Activated CD4-positive, alpha-beta T cell treated with anti-CD3 and anti-CD28 coated beads for 1 hour (primary cell): ENCODE data around the gene WNK2.
"Not testable (repeated sequence)": the region's sequence is repeated elsewhere in the genome, so short reads cannot be mapped to it uniquely, and the experiment has no call there.

Experiments
- DNase-seq: peaks from one replicate; pipeline ENCODE4 v3.0.0-alpha.2; 2020

The WNK2 gene

DNA sequence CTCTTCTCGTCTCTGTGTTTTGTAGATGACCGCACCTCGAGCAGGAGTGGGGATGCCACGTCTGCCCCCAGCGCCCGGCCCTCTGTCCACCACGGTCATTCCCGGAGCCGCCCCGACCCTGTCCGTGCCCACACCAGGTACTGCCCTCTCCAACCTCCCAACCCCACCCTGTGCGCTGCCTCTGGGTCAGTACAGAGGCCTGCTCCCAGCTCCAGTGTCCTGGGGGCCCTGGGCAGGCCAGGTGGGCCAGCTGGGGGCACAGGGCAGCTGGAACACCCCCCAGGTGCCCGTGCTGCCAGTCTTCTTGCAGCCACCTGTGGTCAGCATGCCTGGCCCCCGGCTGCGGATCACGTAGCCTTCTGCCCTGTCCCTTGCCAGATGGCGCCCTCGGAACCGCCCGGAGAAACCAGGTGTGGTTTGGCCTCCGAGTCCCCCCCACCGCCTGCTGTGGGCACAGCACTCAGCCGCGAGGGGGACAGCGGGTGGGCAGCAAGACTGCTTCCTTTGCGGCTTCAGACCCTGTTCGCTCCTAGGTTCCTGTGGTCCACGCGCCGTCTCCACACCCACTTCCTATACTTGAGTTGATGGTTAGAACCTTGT is 133.7 kb downstream of the WNK2 start:
- no peak for DNase-seq

DNA sequence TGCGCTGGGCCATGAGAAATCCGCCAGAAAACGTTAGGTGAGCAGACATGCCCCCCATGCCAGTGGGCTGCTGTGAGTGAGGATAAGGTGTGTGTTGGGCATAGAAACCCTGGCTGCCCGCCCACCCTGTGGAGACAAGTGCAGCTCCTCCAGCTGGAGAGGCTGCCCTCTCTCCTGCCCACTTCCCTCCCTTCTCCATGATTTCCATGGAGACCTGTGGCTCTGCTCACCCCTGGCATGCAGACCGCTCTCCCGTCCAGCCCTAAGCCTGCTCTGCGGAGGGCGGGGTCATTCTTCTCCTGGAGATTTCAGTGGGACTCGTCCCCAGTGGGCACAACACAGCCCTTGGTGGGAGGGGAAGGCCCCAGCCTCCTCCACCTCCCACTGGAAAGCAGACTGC is 134.5 kb downstream of the WNK2 start:
- no peak for DNase-seq

DNA sequence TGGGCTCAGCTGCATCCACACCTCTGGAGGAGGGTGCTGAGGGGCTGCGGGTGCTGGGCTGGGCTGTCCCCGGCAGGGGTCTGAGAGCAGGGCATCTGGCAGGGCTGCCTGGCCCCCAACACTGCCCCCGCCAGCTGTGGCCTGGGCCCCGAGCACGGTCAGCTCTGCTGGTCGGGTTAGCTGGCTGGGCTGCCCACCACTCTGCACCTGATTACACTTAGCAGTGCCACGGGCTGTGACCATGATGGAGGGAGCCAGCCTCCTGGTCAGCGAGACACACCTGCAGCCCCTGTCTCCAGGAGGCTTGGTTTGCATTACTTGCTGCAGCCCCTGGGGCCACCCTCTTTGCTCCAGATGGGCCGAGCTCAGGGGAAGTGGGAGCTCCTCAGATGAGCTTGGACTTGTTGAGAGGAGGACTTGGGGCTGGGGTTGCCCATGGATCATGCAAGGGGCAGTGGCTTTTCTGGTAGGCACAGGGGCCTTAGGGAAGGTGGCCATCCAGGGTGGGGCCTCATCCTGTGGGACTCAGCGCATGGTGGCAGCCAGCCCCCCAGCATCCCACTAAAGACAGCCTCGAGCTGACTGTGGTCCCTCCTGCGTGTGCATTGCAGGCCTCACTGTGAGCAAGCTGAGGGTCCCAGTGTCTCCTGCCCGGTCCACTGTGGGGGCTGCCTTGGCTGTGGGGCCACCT is 135.5 kb downstream of the WNK2 start:
- DNase-seq: no peak

DNA sequence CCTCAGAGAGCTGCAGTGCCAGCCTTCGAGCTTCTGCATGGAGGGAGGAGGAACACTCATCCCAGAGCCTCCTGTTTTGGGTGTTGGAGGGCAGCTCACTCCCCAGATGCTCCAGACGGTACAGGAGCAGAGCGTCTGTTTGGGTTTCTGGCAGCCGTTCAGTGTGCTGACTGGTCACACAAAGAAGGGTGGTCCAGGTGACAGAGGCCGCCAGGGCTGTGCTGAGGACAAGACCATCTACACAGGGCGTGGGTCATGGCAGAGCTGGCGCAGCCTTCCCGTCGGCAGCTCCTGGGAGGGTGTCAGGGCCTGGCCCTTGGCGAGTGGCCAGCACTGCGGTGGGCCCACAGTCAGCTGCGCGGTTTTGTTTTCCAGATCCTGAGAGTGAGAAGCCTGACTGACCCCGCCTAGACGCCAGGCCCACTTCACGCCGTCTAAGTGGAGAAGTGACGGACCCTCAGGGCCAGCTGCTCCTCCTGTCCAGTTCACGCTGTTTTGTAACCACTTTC is 136.1 kb downstream of the WNK2 start:
- DNase-seq: no peak

DNA sequence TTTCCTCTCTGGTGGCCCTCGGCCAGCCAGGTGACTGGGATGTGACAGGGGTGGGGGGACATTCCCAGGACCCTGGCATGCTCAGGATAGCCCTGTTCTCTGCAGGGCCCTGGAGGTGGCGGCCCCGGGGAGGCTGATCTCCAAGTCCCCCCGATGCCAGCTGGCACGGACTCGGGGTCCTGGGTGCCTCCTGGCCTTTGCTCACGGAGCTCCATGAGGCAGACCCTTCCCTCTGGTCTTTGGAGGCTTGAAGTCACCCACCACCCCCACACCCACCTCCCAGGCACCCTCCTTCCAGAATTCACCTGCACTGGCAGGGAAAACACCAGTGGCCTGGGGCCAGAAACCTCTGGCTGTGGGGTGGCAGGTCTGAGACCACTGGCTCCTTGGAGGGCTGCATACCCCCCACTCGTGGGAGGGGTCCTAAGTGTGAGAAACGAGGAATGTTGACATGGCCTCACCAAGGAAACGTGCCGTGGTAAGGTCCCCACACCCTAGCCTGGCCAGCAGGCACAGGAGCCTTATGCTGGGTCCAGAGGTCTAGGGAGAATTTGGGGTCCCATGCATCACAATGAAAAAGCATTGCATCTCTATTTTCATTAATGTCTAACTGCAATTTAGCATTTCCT is 136.8 kb downstream of the WNK2 start:
- DNase-seq: no peak

DNA sequence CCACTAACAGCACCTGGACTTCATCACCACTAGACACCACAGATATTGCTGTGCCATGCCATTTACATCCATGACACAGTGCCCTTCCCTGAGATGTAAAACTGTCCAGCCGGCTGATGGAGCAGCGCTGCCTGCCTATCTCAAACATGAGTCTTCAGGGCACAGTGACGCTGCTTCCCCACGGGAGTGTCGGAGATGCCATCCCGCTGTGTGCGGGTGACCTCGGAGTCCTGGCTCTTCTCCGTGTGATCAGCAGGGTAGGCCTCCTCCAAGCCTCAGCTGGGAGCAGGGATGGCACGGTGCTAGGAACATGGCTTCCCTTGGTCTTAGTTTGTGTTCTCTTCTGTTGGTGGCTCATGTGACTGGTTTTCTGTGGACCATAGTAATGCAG is 137.3 kb downstream of the WNK2 start:
- DNase-seq: no peak

DNA sequence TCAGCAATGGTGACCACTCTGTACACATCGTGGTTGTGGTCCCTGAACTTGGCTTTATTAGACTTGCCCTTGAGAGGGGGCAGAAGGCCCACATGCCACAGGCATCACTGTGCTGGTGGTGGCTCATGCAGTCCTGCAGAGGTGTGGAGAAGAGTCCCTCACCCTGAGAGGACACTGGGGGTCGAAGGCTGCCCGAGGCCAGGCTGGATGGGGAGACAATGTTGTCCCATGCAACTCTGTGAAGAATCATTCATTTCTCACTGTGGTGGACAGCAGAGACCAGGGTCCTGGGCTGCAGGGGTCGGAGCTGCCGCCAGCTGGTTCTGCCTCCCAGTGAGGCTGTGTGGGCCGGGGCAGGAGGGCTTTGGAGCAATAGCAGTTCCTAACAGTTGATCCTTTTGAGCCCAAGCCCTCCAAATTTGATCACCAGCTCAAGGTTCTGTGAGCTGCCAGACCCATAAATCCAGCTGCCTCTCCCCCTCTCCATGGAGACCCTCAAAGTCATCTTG is 139.6 kb downstream of the WNK2 start:
- not testable (repeated sequence) for DNase-seq

DNA sequence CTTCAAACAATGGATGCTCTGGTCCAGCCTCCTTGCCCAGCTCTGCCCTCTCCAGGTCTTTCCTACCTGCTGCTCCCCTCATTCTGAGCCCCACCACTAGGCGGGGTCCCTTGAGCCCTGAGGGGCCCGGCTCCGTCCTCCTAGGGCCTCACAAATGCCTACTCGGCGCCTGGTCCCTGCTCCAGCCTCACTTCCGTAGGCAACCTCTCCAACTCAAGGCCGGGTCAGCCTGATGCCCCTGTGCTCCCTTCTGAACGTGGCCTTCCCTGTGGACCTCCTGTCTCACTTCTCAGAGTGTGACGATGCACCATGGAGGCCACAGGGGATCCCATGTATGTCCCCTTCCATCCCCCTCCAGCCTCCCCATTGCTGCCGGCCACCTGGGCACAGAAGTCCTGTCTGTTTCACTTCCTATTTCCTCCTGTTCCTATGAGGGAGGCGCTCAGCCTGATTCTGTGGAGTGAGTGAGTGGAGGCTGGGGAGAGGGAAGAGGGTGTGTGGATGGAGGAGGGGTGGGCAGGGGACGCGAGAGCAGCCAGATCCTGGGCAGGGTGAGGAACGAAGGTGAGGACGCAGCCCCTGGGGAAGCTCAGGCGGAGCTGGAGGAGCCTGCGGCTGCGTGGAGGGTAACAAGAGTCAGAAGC is 140.4 kb downstream of the WNK2 start:
- DNase-seq: no peak

DNA sequence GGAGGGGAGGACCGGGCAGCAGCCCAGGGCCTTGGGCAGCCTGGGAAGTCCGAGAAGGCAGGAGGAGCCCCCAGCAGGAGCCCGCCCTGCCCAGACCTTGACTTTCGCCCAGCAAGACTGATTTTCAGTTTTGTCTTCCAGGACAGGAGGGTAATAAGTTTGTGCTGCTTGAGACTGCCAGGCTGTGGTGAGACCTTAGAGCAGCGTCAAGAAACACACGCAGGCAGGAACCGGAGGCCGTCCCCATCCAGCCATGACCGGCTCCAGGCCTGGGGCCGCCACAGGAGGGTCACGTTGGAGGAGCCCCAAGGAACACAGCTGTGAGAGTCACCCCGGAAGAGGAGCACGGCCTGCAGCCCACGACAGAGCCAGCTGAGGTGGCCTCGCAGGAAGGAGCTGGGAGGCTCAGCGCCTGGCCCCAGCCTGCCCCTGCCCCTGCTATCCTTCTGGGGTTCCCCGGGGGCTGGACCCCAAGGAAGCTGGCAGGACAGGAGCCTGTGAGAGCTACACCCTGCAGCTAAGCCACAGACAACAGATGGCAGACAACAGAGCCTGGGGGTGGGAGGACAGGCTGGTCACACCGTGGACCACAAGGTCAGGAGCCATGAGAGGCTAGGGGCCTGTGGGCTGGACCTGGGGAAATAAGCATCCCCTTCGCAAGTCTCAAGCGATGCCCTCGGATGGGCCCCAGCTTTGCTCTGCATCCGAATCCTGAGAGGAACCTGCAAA is 141.5 kb downstream of the WNK2 start:
- DNase-seq: no peak

DNA sequence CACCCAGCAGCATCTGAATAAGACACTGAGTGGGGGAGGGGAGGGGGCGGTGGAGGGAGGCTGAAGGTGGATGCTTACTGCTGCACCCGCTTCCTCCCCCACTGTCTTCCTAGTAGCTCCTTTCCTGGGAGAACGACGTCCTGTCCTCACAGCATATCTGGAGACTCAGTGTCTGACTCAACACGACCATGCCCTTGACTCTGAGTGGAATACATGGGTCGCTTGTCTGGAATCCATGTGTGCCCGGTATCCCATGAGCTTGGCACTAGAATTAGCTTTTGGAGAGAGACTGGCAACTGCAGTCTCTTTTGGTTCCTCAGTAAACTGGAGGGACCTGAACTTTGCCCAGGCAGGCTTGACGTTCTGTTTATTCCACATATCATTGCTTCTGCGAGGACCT is 142.1 kb downstream of the WNK2 start:
- no peak for DNase-seq

DNA sequence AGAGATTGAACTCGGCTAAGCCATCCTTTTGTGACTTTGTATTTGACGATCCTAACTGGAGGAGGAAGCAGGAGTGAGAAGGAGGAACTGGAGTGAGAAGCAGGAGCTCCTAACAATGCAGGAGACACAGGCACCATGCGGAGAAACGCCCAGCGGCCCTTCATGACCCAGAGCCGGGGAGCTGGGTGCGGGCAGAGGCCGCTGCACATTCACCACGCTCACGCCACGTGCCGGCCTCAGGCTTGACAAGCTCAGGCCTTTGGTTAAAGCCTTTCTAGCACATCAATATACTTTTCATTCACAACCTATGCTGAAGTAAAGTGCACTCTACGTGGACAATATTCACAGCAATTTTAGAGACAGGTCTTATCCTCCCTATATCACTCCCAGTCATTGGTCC is 142.7 kb downstream of the WNK2 start:
- no peak for DNase-seq

DNA sequence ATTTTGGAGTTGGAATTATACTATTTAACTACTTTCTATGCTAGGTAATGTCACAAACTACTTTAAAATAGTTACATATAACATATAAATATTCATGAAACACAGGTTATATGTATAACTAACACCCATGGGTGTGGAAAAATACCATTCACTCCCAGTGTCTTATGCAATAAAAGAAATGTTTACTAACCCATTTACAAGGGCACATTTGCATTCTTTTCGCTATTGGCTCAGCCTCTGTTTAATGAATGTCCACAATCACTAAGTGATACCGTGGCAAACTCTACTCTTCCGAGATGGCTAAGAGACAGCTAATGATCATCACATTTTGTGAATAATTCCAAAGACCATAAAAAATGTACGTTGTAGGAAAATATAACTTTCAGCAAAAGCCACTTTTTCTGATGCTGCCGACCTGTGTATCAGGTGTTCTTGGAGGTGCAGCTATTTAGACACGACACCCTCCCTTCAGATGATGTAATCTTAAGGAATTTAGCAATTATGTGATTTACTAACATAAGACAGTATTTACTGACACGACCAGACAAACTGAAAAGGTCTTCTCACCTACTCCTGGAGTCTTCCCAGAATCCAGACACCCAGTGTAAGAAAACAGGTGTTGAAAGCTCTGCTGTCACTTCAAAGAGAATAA is 145.8 kb downstream of the WNK2 start:
- DNase-seq: no peak

DNA sequence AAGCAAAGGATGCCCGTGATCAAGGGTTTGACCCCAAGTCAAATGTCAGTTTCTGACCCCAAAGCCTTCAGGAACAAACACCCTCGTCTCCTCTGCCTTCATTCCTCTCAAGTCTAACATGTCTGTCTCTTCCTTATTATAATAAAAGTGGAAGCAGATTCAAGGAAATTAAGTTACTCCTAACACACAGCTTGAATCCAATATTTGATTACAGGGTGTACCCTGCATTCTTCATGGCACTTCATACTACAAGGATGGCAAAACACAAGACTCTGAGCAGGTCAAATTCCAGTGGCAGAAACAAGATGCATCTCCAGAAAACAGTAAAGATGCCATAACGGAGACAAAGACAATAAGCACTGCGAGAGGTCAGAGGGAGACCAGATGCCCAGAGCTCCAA is 148.4 kb downstream of the WNK2 start:
- DNase-seq: no peak

DNA sequence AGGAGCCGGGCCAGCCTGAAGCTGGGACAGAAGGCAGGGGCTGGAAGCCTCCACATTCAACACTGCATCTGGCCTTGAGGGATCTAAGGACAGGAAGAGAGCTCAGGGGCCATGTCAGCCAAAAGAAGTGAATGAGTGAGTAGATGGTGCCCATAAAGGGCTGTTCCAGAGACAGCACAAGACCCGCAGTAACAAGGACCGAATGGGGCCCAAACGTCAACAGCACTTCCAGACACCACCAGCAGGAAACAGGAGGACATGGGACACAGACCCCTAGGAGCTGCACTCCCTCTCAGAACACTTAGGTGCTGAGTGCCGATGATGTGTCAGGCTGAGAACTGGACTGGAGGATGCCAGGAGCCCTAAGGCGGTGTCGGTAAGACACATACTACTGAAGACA is 152.8 kb downstream of the WNK2 start:
- no peak for DNase-seq

DNA sequence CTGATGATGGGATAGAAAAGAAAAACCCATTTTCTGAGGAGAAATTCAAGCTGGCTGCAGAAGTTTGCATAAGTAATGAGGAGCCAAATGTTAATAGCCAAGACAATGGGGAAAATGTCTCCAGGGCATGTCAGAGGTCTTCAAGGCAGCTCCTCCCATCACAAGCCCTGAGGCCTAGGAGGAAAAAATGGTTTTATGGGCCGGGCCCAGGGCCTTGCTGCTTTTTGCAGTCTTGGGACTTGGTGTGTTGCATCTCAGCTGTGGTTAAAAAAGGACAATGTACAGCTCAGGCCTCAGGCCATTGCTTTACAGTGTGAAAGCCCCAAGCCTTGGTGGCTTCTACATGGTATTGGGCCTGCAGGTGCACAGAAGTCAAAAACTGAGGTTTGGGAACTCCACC is 154.3 kb downstream of the WNK2 start:
- not testable (repeated sequence) for DNase-seq

DNA sequence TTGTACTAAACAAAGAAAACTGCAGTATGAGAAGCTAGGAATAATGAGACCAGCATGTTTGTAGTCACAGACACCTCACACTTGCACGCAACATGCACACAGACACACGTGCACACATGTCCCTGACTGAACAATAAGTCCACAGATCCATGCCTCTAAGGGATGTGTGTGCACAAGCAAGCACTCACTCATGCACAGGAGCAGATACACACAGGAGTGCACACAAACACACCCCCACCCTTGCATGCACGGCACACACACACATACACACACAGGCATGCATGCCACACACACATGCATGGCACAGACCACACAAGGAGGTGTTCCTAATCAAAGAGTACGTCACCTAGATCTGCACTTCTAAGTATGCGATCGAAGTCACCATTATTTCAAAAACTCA is 156.2 kb downstream of the WNK2 start:
- DNase-seq: no peak

DNA sequence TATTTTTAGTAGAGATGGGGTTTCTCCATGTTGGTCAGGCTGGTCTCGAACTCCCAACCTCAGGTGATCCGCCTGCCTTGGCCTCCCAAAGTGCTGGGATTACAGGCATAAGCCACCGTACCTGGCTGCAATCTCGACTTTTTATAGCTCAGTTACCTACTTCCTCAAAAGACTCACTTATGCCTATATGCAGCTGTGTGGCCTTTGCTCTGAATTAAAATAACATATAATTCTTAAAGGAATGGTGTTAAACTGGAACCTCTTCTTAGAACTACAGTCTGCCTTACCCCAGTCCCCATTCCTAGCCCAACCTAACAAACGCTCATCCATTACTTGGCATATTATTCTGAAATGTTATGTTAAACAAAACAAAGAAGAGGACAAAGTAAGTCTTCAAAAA is 157.9 kb downstream of the WNK2 start:
- not testable (repeated sequence) for DNase-seq

DNA sequence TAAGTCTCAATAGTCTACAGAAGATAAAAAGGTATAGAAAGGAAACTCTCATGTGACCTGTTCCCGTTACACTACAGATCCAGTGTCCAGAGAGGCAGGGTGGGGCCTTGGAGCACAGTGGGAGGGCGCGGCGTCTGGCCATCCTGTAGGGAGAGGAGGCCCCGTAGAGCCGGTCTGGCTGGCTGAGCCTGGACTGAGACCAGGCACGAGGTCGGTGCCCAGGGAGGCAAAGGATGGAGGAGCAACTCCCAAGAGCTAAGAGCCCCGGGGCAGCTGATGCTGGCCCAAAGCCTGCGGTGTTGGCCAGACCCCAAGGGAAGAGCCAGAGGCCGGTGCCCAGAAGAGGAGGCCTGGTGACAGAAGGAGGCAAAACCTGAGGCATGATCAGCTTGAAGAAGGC is 158.5 kb downstream of the WNK2 start:
- DNase-seq: not testable (repeated sequence)

DNA sequence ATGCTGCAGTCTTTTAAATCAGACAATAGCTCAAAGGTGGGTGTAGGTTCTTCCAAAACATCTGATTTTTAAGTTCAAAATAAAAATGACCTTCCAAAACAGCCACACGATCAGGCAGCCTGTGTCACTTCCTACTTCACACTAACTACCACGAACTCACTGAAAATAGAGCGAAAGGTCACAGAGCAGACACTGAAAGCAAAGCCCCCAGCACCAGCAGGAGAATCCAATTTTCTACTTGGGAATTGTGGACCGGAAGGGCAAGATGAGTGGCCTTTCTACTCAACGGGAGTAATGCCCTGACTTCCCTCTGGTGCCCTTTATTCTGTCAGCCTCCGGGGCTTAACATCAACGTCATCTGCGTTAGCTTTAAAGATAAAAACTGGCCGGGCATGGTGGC is 159.7 kb downstream of the WNK2 start:
- DNase-seq: no peak

DNA sequence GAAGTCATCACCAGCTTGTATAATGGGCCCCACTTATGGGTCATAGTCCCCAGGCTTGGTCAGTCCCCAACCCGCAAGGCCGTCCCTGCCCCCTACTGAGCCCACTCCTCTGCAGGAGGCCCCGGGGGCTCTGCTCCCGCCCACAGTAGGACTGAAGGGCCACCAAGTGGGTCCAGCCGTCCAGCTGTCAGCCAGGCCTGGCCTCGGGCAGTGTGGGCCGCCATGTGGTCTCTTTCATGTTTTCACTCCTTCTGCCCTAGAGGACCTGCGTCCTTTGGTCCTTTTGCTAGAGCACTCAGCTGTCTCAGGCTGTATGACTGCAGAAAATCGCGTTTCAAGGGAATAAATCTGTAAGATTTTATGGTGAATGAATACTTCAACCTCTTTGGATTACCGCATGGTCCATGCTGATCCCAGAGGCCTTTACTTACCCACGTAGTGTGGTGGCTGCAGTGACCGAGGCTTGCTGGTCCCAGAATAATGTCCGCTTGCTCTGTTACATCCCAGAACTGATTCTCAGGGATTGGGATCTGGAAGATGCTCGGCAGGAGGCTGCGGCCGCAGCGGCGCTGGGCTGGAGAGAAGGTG is 161.8 kb downstream of the WNK2 start:
- DNase-seq: no peak

DNA sequence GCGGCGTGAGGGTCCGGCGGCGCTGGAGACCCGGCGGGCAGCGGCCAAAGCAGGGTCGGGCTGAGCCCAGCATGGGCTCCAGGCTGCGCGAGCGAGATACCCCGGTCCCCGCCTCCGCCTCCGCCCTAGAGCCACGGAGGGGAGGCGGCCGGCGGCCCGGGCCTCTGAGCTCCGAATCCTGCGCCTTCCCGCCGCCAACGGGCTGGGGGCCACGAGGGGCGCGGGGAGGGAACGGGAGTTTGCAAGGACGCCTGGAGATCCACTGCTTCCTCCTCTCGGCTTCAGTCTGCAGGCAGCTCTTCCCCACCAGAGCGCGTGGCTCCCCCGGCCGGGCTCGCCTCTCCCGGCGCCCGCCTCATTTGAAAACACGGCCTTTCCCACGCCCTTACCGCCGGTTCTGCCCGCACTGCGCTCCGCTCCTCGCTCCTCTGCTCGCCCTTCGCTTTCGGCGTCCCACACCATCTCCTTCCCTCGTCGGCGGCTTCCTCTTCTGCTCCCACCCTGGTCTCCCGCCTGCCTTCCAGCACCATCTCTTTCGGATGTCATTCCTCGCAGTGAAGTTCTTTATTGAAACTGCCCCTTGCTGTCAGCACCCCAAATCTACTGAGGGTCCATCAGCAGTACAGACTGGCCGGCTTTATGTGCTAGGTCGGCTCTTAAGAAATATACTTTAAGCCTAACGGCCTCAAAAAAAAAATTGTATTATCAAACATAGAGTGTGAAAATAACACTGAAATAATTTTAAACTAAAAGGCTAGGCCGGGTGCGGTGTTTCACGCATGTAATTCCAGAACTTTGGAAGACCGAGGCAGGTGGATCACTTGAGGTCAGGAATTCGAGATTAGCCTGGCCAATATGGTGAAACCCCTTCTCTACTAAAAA is 162.5 kb downstream of the WNK2 start:
- DNase-seq: no peak
